Uterus (tissue), 2 donors: Measurements from ENCODE around the gene KCND2.
"Not testable (repeated sequence)": the region's sequence is repeated elsewhere in the genome, so short reads cannot be mapped to it uniquely, and the experiment has no call there.

ENCODE experiments used
- POLR2A ChIP-seq, 2 donors: fragments of 450-650 bp; IDR thresholded peaks; one replicate each; pipeline ENCODE4 v1.6.1; 2016; ENCODE audit warnings: antibody characterized with exemption in 2 of 2, mild to moderate bottlenecking in 1 of 2, moderate library complexity in 1 of 2
- TF ChIP-seq, protein P1 (sequence below), 4 experiments: fragments of 200-600 bp in 2 of 4; fragments of 450-650 bp in 2 of 4; sonication (generic) in 2 of 4; IDR thresholded peaks; one replicate each; pipeline ENCODE4 v1.5.1; 2016 to 2019; ENCODE audit warnings: antibody characterized with exemption in 4 of 4, mild to moderate bottlenecking in 2 of 4, moderate library complexity in 1 of 4

GRCh38 chr7:120578657-120579056 is 305.7 kb downstream of the KCND2 start:
- not testable (repeated sequence) for TF ChIP-seq POLR2A (IDR thresholded peaks at IDR 0.05)
- TF ChIP-seq, protein P1, sequence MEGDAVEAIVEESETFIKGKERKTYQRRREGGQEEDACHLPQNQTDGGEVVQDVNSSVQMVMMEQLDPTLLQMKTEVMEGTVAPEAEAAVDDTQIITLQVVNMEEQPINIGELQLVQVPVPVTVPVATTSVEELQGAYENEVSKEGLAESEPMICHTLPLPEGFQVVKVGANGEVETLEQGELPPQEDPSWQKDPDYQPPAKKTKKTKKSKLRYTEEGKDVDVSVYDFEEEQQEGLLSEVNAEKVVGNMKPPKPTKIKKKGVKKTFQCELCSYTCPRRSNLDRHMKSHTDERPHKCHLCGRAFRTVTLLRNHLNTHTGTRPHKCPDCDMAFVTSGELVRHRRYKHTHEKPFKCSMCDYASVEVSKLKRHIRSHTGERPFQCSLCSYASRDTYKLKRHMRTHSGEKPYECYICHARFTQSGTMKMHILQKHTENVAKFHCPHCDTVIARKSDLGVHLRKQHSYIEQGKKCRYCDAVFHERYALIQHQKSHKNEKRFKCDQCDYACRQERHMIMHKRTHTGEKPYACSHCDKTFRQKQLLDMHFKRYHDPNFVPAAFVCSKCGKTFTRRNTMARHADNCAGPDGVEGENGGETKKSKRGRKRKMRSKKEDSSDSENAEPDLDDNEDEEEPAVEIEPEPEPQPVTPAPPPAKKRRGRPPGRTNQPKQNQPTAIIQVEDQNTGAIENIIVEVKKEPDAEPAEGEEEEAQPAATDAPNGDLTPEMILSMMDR (IDR thresholded peaks at IDR 0.05), result not testable (repeated sequence)
